NCI-H446 (cell line): ENCODE results near the gene ART1.
"Not testable (repeated sequence)": the region's sequence is repeated elsewhere in the genome, so short reads cannot be mapped to it uniquely, and the experiment has no call there.

ENCODE experiments used
- DNase-seq, 2 experiments: peaks; one replicate each; lab custom pipeline; 2025; lab: John Stamatoyannopoulos, UW

Gene ART1

GRCh38 chr11:3644817-3645235, at the start of gene ART1:
Gene ART1 (plus strand): TSS chr11:3645128. CDS start chr11:3659214, 14,086 bp downstream.
- DNase-seq, result no peak

GRCh38 chr11:3597743-3598142, 47.2 kb upstream of the ART1 start:
- DNase-seq, result not testable (repeated sequence)

- DNase-seq, result not testable (repeated sequence)
Observed at GRCh38 chr11:3600201-3600600, 44.7 kb upstream of the ART1 start.

- DNase-seq, result no peak
Observed at GRCh38 chr11:3604167-3604566, 40.8 kb upstream of the ART1 start.

- DNase-seq, result no peak
Observed at GRCh38 chr11:3605283-3605662, 39.7 kb upstream of the ART1 start.

- DNase-seq, result no peak
Observed at GRCh38 chr11:3605771-3606203, 39.1 kb upstream of the ART1 start.

- peak in 1 of 2 experiments; percentile 41 for DNase-seq
Observed at GRCh38 chr11:3609416-3610265, 35.3 kb upstream of the ART1 start.

- no peak for DNase-seq
Observed at GRCh38 chr11:3610846-3611245, 34.1 kb upstream of the ART1 start.

- DNase-seq, result no peak
Observed at GRCh38 chr11:3611976-3612678, 32.8 kb upstream of the ART1 start.

- no peak for DNase-seq
Observed at GRCh38 chr11:3613998-3614741, 30.8 kb upstream of the ART1 start.

- no peak for DNase-seq
Observed at GRCh38 chr11:3614742-3615171, 30.2 kb upstream of the ART1 start.

- DNase-seq, result peak in 1 of 2 experiments; percentile 12
Observed at GRCh38 chr11:3615998-3616397, 28.9 kb upstream of the ART1 start.

GRCh38 chr11:3616721-3617460, 28.0 kb upstream of the ART1 start:
- no peak for DNase-seq

- no peak for DNase-seq
Observed at GRCh38 chr11:3617990-3618389, 26.9 kb upstream of the ART1 start.

GRCh38 chr11:3622521-3622920, 22.4 kb upstream of the ART1 start:
- DNase-seq, result no peak

GRCh38 chr11:3623121-3623520, 21.8 kb upstream of the ART1 start:
- DNase-seq, result no peak

- DNase-seq, result no peak
Observed at GRCh38 chr11:3623767-3624458, 21.0 kb upstream of the ART1 start.

- no peak for DNase-seq
Observed at GRCh38 chr11:3626250-3626960, 18.5 kb upstream of the ART1 start.

- DNase-seq, result no peak
Observed at GRCh38 chr11:3627291-3627690, 17.6 kb upstream of the ART1 start.

- no peak for DNase-seq
Observed at GRCh38 chr11:3631331-3631730, 13.6 kb upstream of the ART1 start.
